H1 (cell line): ENCODE results near the gene NLK. TPM values are rescaled to one million over a fixed set of nuclear protein-coding genes. Genes with fewer than 3 reads are reported as not detected.

Experiments used
- KDM4A ChIP-seq: IDR thresholded peaks from one replicate; pipeline ENCODE4 v1.7.1; 2012; ENCODE audit warnings: low read depth, mild to moderate bottlenecking, moderate library complexity, low read length, inconsistent platforms; ENCODE audit not compliant: severe bottlenecking
- PHF8 ChIP-seq: fragments of 200-600 bp; sonication (generic); conservative IDR thresholded peaks from 2 replicates; pipeline ENCODE4 v1.7.1; 2012; ENCODE audit warnings: low read depth, mild to moderate bottlenecking, inconsistent platforms, low read length, moderate library complexity
- polyA plus RNA-seq, 7 experiments: library from polyadenylated mRNA; depleted of rRNA in 3 of 7; stranded (reverse) in 5 of 7; unstranded in 2 of 7; fragments of >200 nt in 5 of 7; fragments of 200-250 nt in 2 of 7; gene quantifications; 1 replicate in 5 of 7; 2 replicates in 1 of 7; 4 replicates in 1 of 7; pipeline versions ENCODE4 v1.2.1 to v1.2.3, GENCODE V29; 2011 to 2013; ENCODE audit warnings: missing spikeins in 2 of 7, mixed read lengths in 2 of 7
- total RNA-seq: library from RNA; stranded (reverse); fragmentation: NEBNext Ultra II Directional; extraction: Animal tissue kit (Norgen Biotek cat#: 25700); gene quantifications from 2 replicates; pipeline ENCODE4 v1.2.1, GENCODE V29; 2021

Gene NLK
- total and polyA plus RNA-seq, 2 of the 8 experiments (the other 6 are each of a cell fraction or from before 2014, with no cell fraction given), result 30.8 to 49.9 TPM

DNA sequence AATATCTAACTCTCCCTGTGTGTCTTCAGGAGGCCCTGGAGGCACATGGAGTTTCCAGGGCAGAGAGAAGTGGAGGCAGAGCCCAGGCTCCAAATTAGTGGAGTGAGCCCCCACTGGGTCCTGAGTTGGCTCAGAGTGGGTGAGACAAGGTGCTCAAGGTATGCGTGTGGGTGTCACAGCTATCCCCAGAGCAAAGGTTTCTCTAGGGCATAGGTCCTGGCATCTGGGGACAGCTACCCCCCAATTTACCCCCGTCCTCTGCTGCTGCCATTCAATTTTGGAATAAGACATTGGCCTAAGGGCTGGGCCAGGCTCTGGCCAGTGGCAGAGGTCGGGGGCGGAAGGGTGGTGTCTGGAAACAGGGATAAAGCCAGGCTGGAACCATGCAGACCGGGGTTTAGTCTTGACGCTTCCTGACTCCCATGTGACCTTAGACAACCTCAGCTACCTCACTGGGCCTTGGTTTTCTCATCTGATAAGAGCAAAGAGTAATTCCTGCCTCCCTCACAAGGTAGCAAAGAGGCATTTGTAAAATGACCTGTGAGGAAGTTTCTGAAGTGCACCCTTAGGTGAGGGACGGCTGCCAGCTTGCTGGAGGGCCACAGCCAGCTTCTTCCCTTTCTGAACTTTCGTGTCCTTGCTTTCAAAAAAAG, 198.3 kb downstream of the NLK start (continued):
- TF ChIP-seq PHF8 (no peak), KDM4A (no peak)
